Transverse colon (tissue), 3 donors: Measurements from ENCODE around the gene GALNT13.

ENCODE experiments used
- POLR2A ChIP-seq: fragments of 450-650 bp; IDR thresholded peaks from one replicate; pipeline ENCODE4 v1.6.1; 2016; ENCODE audit warnings: antibody characterized with exemption, mild to moderate bottlenecking, moderate library complexity
- TF ChIP-seq, protein P1 (sequence below), 5 experiments: fragments of 200-600 bp in 3 of 5; fragments of 450-650 bp in 2 of 5; sonication (generic) in 3 of 5; IDR thresholded peaks; 1 replicate in 2 of 5; 2 replicates in 3 of 5; pipeline ENCODE4 v1.5.1; 2016 to 2017; ENCODE audit warnings: antibody characterized with exemption in 5 of 5, inconsistent platforms in 3 of 5, mild to moderate bottlenecking in 2 of 5, moderate library complexity in 1 of 5

- TF ChIP-seq, protein P1, sequence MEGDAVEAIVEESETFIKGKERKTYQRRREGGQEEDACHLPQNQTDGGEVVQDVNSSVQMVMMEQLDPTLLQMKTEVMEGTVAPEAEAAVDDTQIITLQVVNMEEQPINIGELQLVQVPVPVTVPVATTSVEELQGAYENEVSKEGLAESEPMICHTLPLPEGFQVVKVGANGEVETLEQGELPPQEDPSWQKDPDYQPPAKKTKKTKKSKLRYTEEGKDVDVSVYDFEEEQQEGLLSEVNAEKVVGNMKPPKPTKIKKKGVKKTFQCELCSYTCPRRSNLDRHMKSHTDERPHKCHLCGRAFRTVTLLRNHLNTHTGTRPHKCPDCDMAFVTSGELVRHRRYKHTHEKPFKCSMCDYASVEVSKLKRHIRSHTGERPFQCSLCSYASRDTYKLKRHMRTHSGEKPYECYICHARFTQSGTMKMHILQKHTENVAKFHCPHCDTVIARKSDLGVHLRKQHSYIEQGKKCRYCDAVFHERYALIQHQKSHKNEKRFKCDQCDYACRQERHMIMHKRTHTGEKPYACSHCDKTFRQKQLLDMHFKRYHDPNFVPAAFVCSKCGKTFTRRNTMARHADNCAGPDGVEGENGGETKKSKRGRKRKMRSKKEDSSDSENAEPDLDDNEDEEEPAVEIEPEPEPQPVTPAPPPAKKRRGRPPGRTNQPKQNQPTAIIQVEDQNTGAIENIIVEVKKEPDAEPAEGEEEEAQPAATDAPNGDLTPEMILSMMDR (IDR thresholded peaks at IDR 0.05) = no peak
- TF ChIP-seq POLR2A = no peak
Observed at GRCh38 chr2:154477319-154477718, 605.6 kb downstream of the GALNT13 start.
